Liver (tissue), 9 donors: ENCODE data around the gene CNTN2. TPM values are rescaled to one million over a fixed set of nuclear protein-coding genes. Genes with fewer than 3 reads are reported as not detected.

Source experiments
- DNase-seq: peaks from one replicate; pipeline ENCODE4 v3.0.0-alpha.2; 2017; ENCODE audit warnings: low spot score
- H3K27ac ChIP-seq, 2 donors: one replicate each; pipeline ENCODE4 v1.7.0; 2013; ENCODE audit warnings: inconsistent platforms in 2 of 2, low read length in 2 of 2, control low read depth in 1 of 2, low read depth in 1 of 2, mild to moderate bottlenecking in 1 of 2
- H3K27me3 ChIP-seq, 4 donors: one replicate each; pipeline versions ENCODE4 v1.6.1 to v1.7.0; 2013; ENCODE audit warnings: low read length in 3 of 4, inconsistent platforms in 1 of 4, mild to moderate bottlenecking in 1 of 4, moderate library complexity in 1 of 4; ENCODE audit not compliant: control insufficient read depth in 4 of 4, insufficient read depth in 4 of 4
- H3K36me3 ChIP-seq, 4 donors: one replicate each; pipeline versions ENCODE4 v1.6.1 to v1.7.0; 2013; ENCODE audit warnings: low read length in 3 of 4, mild to moderate bottlenecking in 3 of 4, low read depth in 1 of 4, moderate library complexity in 1 of 4; ENCODE audit not compliant: control insufficient read depth in 4 of 4, insufficient read depth in 3 of 4
- H3K4me1 ChIP-seq, 4 donors: one replicate each; pipeline versions ENCODE4 v1.6.1 to v1.7.0; 2013; ENCODE audit warnings: low read length in 3 of 4, mild to moderate bottlenecking in 3 of 4, moderate library complexity in 1 of 4; ENCODE audit not compliant: control insufficient read depth in 4 of 4, insufficient read depth in 4 of 4
- H3K4me3 ChIP-seq, 3 donors: one replicate each; pipeline versions ENCODE4 v1.6.1 to v1.7.0; 2013; ENCODE audit warnings: low read length in 3 of 3, control low read depth in 1 of 3, low read depth in 1 of 3, mild to moderate bottlenecking in 1 of 3
- H3K9ac ChIP-seq, 2 donors: one replicate each; pipeline ENCODE4 v1.7.0; 2013; ENCODE audit warnings: low read length in 2 of 2, mild to moderate bottlenecking in 2 of 2, moderate library complexity in 2 of 2, control low read depth in 1 of 2, low read depth in 1 of 2
- H3K9me3 ChIP-seq, 4 donors: one replicate each; pipeline versions ENCODE4 v1.6.1 to v1.7.0; 2013; ENCODE audit warnings: low read length in 3 of 4; ENCODE audit not compliant: control insufficient read depth in 4 of 4
- EGR1 ChIP-seq, 2 donors: IDR thresholded peaks; 2 replicates each; pipeline ENCODE4 v1.6.1; 2016 to 2018; ENCODE audit warnings: antibody characterized with exemption in 2 of 2, low read depth in 2 of 2
- FOXA1 ChIP-seq: IDR thresholded peaks from 2 replicates; pipeline ENCODE4 v1.6.1; 2016; ENCODE audit warnings: antibody characterized with exemption
- FOXA2 ChIP-seq: IDR thresholded peaks from 2 replicates; pipeline ENCODE4 v1.6.1; 2016; ENCODE audit warnings: antibody characterized with exemption
- GABPA ChIP-seq, 2 donors: IDR thresholded peaks in 1 of 2; conservative IDR thresholded peaks in 1 of 2; 2 replicates each; pipeline ENCODE4 v1.6.1; 2016; ENCODE audit warnings: antibody characterized with exemption in 2 of 2, mild to moderate bottlenecking in 1 of 2, moderate library complexity in 1 of 2
- HNF4A ChIP-seq, 2 donors: conservative IDR thresholded peaks; 2 replicates each; pipeline ENCODE4 v1.6.1; 2016; ENCODE audit warnings: antibody characterized with exemption in 2 of 2, mild to moderate bottlenecking in 2 of 2
- HNF4G ChIP-seq: IDR thresholded peaks from 2 replicates; pipeline ENCODE4 v1.6.1; 2016; ENCODE audit warnings: antibody characterized with exemption
- JUND ChIP-seq, 2 donors: IDR thresholded peaks; 2 replicates each; pipeline ENCODE4 v1.6.1; 2016; ENCODE audit warnings: antibody characterized with exemption in 2 of 2
- NR2F2 ChIP-seq: IDR thresholded peaks from 2 replicates; pipeline ENCODE4 v1.6.1; 2016; ENCODE audit warnings: antibody characterized with exemption
- RAD21 ChIP-seq, 2 donors: IDR thresholded peaks; 2 replicates each; pipeline ENCODE4 v1.6.1; 2016; ENCODE audit warnings: antibody characterized with exemption in 2 of 2, mild to moderate bottlenecking in 2 of 2
- RXRA ChIP-seq, 2 donors: IDR thresholded peaks; 2 replicates each; pipeline ENCODE4 v1.6.1; 2017 to 2018; ENCODE audit warnings: antibody characterized with exemption in 2 of 2, mild to moderate bottlenecking in 1 of 2
- SP1 ChIP-seq: IDR thresholded peaks from 2 replicates; pipeline ENCODE4 v1.6.1; 2018; ENCODE audit warnings: antibody characterized with exemption, mild to moderate bottlenecking
- TAF1 ChIP-seq: conservative IDR thresholded peaks from 2 replicates; pipeline ENCODE4 v1.6.1; 2016; ENCODE audit warnings: antibody characterized with exemption, mild to moderate bottlenecking
- YY1 ChIP-seq: IDR thresholded peaks from 2 replicates; pipeline ENCODE4 v1.6.1; 2016; ENCODE audit warnings: antibody characterized with exemption, mild to moderate bottlenecking
- WGBS: extraction: QIAGEN DNeasy Blood & Tissue Kit; methylation state at CpG from one replicate; pipeline ENCODE4 v1.1.7; 2013; 5-methylcytosine and 5-hydroxymethylcytosine counted together
- polyA plus RNA-seq, 2 donors: library from polyadenylated mRNA; stranded (reverse) in 1 of 2; unstranded in 1 of 2; fragments of 200-250 nt in 1 of 2; fragments of >200 nt in 1 of 2; fragmentation: Nextera tagmentation in 1 of 2; extraction: Ambion mirVana in 1 of 2; gene quantifications; one replicate each; pipeline versions ENCODE4 v1.2.1 to v1.2.3, GENCODE V29; 2013 to 2015
- total RNA-seq, 2 donors: library from RNA; depleted of rRNA; stranded (reverse); fragments of >200 nt; gene quantifications; one replicate each; pipeline ENCODE4 v1.2.3, GENCODE V29; 2014
- TF ChIP-seq, protein P1 (sequence below): IDR thresholded peaks from 2 replicates; pipeline ENCODE4 v1.6.1; 2016; ENCODE audit warnings: antibody characterized with exemption
- TF ChIP-seq, protein P2 (sequence below): fragments of 150-350 bp; IDR thresholded peaks from 2 replicates; pipeline ENCODE4 v1.5.1; 2017; ENCODE audit warnings: improper control_type of control experiment, low read depth, low read length; ENCODE audit not compliant: missing input control
- TF ChIP-seq, protein P3 (sequence below): IDR thresholded peaks from 2 replicates; pipeline ENCODE4 v1.6.1; 2016; ENCODE audit warnings: antibody characterized with exemption
- TF ChIP-seq, protein P4 (sequence below): IDR thresholded peaks from 2 replicates; pipeline ENCODE4 v1.6.1; 2016; ENCODE audit warnings: antibody characterized with exemption, mild to moderate bottlenecking
- TF ChIP-seq, protein P5 (sequence below): IDR thresholded peaks from 2 replicates; pipeline ENCODE4 v1.6.1; 2016; ENCODE audit warnings: antibody characterized with exemption
- donor health status: healthy.
- donor health status: healthy.
- donor health status: healthy.
- donor health status: healthy.
- donor health status: healthy.

Gene CNTN2
- total and polyA plus RNA-seq, 4 donors, result 0.05 to 0.25 (median 0.17) TPM

DNA sequence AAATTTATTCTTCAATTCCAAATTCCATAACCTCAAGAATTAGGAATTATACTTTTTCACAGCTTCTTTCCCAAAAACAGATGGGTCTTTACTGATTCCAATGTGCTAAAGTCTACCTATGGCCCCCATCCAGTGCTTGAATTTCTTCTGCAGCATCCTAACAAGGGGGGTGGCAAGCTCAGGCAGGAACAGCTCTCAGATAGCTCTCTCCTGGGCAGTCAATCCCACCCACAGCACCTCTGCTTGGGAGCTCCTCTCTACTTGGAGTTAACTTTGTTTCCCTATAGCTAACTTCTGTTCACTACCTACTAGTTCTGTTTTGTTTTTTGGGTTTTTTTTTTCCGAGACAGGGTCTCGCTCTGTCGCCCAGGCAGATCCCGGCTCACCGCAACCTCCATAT is 66.7 kb downstream of the CNTN2 start:
- no peak for DNase-seq
- Histone ChIP-seq H3K4me3 (no peak overlapping the region), H3K36me3 (peaks cover 1 to 34% (median 31%) of the 10 kb centered on the region in 4 donors), H3K4me1 (no peaks in the 10 kb centered on the region), H3K27me3 (no peaks in the 10 kb centered on the region), H3K9me3 (no peaks in the 10 kb centered on the region), H3K27ac (no peak overlapping the region), H3K9ac (no peak overlapping the region)
- WGBS, result 98% methylated on average over 5 of the region's 5 CpGs
- TF ChIP-seq SP1, result no peak
- no peak for TF ChIP-seq TAF1
- no peak for TF ChIP-seq FOXA1
- TF ChIP-seq JUND (IDR thresholded peaks at IDR 0.05), result no peak
- TF ChIP-seq RXRA (IDR thresholded peaks at IDR 0.05), result no peak
- TF ChIP-seq YY1, result no peak
- TF ChIP-seq, protein P1, sequence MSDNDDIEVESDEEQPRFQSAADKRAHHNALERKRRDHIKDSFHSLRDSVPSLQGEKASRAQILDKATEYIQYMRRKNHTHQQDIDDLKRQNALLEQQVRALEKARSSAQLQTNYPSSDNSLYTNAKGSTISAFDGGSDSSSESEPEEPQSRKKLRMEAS, result no peak
- TF ChIP-seq HNF4G, result no peak
- no peak for TF ChIP-seq GABPA (IDR thresholded peaks at IDR 0.05 in 1 of 2, conservative IDR thresholded peaks at IDR 0.05 in 1 of 2)
- TF ChIP-seq HNF4A (conservative IDR thresholded peaks at IDR 0.05), result no peak
- TF ChIP-seq NR2F2, result no peak
- TF ChIP-seq, protein P2, sequence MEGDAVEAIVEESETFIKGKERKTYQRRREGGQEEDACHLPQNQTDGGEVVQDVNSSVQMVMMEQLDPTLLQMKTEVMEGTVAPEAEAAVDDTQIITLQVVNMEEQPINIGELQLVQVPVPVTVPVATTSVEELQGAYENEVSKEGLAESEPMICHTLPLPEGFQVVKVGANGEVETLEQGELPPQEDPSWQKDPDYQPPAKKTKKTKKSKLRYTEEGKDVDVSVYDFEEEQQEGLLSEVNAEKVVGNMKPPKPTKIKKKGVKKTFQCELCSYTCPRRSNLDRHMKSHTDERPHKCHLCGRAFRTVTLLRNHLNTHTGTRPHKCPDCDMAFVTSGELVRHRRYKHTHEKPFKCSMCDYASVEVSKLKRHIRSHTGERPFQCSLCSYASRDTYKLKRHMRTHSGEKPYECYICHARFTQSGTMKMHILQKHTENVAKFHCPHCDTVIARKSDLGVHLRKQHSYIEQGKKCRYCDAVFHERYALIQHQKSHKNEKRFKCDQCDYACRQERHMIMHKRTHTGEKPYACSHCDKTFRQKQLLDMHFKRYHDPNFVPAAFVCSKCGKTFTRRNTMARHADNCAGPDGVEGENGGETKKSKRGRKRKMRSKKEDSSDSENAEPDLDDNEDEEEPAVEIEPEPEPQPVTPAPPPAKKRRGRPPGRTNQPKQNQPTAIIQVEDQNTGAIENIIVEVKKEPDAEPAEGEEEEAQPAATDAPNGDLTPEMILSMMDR, result no peak
- TF ChIP-seq FOXA2, result no peak
- no peak for TF ChIP-seq RAD21 (IDR thresholded peaks at IDR 0.05)
- TF ChIP-seq EGR1 (IDR thresholded peaks at IDR 0.05; ENCODE audit: low read depth in 2 of 2), result no peak
- TF ChIP-seq, protein P3, sequence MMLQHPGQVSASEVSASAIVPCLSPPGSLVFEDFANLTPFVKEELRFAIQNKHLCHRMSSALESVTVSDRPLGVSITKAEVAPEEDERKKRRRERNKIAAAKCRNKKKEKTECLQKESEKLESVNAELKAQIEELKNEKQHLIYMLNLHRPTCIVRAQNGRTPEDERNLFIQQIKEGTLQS, result no peak
- TF ChIP-seq, protein P4, sequence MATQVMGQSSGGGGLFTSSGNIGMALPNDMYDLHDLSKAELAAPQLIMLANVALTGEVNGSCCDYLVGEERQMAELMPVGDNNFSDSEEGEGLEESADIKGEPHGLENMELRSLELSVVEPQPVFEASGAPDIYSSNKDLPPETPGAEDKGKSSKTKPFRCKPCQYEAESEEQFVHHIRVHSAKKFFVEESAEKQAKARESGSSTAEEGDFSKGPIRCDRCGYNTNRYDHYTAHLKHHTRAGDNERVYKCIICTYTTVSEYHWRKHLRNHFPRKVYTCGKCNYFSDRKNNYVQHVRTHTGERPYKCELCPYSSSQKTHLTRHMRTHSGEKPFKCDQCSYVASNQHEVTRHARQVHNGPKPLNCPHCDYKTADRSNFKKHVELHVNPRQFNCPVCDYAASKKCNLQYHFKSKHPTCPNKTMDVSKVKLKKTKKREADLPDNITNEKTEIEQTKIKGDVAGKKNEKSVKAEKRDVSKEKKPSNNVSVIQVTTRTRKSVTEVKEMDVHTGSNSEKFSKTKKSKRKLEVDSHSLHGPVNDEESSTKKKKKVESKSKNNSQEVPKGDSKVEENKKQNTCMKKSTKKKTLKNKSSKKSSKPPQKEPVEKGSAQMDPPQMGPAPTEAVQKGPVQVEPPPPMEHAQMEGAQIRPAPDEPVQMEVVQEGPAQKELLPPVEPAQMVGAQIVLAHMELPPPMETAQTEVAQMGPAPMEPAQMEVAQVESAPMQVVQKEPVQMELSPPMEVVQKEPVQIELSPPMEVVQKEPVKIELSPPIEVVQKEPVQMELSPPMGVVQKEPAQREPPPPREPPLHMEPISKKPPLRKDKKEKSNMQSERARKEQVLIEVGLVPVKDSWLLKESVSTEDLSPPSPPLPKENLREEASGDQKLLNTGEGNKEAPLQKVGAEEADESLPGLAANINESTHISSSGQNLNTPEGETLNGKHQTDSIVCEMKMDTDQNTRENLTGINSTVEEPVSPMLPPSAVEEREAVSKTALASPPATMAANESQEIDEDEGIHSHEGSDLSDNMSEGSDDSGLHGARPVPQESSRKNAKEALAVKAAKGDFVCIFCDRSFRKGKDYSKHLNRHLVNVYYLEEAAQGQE, result no peak
- TF ChIP-seq, protein P5, sequence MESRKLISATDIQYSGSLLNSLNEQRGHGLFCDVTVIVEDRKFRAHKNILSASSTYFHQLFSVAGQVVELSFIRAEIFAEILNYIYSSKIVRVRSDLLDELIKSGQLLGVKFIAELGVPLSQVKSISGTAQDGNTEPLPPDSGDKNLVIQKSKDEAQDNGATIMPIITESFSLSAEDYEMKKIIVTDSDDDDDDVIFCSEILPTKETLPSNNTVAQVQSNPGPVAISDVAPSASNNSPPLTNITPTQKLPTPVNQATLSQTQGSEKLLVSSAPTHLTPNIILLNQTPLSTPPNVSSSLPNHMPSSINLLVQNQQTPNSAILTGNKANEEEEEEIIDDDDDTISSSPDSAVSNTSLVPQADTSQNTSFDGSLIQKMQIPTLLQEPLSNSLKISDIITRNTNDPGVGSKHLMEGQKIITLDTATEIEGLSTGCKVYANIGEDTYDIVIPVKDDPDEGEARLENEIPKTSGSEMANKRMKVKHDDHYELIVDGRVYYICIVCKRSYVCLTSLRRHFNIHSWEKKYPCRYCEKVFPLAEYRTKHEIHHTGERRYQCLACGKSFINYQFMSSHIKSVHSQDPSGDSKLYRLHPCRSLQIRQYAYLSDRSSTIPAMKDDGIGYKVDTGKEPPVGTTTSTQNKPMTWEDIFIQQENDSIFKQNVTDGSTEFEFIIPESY, result no peak
